HepG2 (cell line): ENCODE measurements around the gene CAMTA1. TPM values are rescaled to one million over a fixed set of nuclear protein-coding genes. Genes with fewer than 3 reads are reported as not detected.

Experiments used
- DPF2 ChIP-seq: sonication (generic); formaldehyde crosslinking; IDR thresholded peaks from 2 replicates; pipeline ENCODE4 v1.4.0; 2020; ENCODE audit warnings: mild to moderate bottlenecking, low read depth, missing genetic modification reagents, borderline replicate concordance
- FOXM1 ChIP-seq: sonication (generic); formaldehyde crosslinking; IDR thresholded peaks from 2 replicates; pipeline ENCODE4 v1.5.0; 2020; ENCODE audit warnings: missing genetic modification reagents
- KDM3A ChIP-seq: IDR thresholded peaks from 2 replicates; pipeline ENCODE4 v1.6.1; 2018; ENCODE audit warnings: low read depth, missing compliant biosample characterization
- KDM4B ChIP-seq: sonication (generic); formaldehyde crosslinking; IDR thresholded peaks from 2 replicates; pipeline ENCODE4 v1.4.0; 2020; ENCODE audit warnings: missing genetic modification reagents
- KIAA2018 ChIP-seq: sonication (generic); formaldehyde crosslinking; IDR thresholded peaks from 2 replicates; pipeline ENCODE4 v1.5.0; 2020; ENCODE audit warnings: mild to moderate bottlenecking, missing genetic modification reagents, borderline replicate concordance
- NCOA2 ChIP-seq: sonication (generic); formaldehyde crosslinking; IDR thresholded peaks from 2 replicates; pipeline ENCODE4 v1.8.0; 2022; ENCODE audit warnings: inconsistent platforms
- NFIB ChIP-seq: sonication (generic); formaldehyde crosslinking; IDR thresholded peaks from 2 replicates; pipeline ENCODE4 v1.9.0; 2021; ENCODE audit warnings: missing genetic modification reagents, mild to moderate bottlenecking, borderline replicate concordance
- NKX3-1 ChIP-seq: sonication (generic); formaldehyde crosslinking; IDR thresholded peaks from 2 replicates; pipeline ENCODE4 v1.5.0; 2020; ENCODE audit warnings: missing genetic modification reagents
- SMYD3 ChIP-seq: sonication (generic); formaldehyde crosslinking; IDR thresholded peaks from 2 replicates; pipeline ENCODE4 v1.8.1; 2023; ENCODE audit warnings: mild to moderate bottlenecking, missing genetic modification reagents
- SNAI1 ChIP-seq: sonication (generic); formaldehyde crosslinking; IDR thresholded peaks from 2 replicates; pipeline ENCODE4 v1.5.0; 2020; ENCODE audit warnings: mild to moderate bottlenecking, missing genetic modification reagents, borderline replicate concordance
- SP4 ChIP-seq: sonication (generic); formaldehyde crosslinking; IDR thresholded peaks from 2 replicates; pipeline ENCODE4 v1.8.1; 2023; ENCODE audit warnings: mild to moderate bottlenecking, missing genetic modification reagents
- SRSF1 ChIP-seq: fragments of 200-400 bp; formaldehyde crosslinking; optimal IDR thresholded peaks from 2 replicates; pipeline ENCODE3; 2017; ENCODE audit warnings: mild to moderate bottlenecking, low read depth, low read length, moderate library complexity
- TCF7 ChIP-seq: sonication (generic); IDR thresholded peaks from 2 replicates; pipeline ENCODE4 v1.6.1; 2016; ENCODE audit warnings: antibody characterized with exemption, low read depth
- U2AF2 ChIP-seq: fragments of 200-400 bp; formaldehyde crosslinking; IDR thresholded peaks from 2 replicates; pipeline ENCODE4 v1.6.1; 2017; ENCODE audit warnings: low read depth, mild to moderate bottlenecking, low read length
- YEATS2 ChIP-seq: sonication (generic); formaldehyde crosslinking; IDR thresholded peaks from 2 replicates; pipeline ENCODE4 v1.4.0; 2020; ENCODE audit warnings: missing genetic modification reagents, borderline replicate concordance
- ZBTB7A ChIP-seq: sonication (generic); formaldehyde crosslinking; IDR thresholded peaks from 2 replicates; pipeline ENCODE4 v1.8.0; 2022; ENCODE audit warnings: mild to moderate bottlenecking, missing genetic modification reagents
- ZNF260 ChIP-seq: sonication (generic); formaldehyde crosslinking; IDR thresholded peaks from 2 replicates; pipeline ENCODE4 v1.4.0; 2020; ENCODE audit warnings: missing genetic modification reagents, low read depth, mild to moderate bottlenecking, borderline replicate concordance
- ZNF282 ChIP-seq: fragments of 450-650 bp; IDR thresholded peaks from 2 replicates; pipeline ENCODE4 v1.6.1; 2018; ENCODE audit not compliant: partially characterized antibody
- ZNF3 ChIP-seq: IDR thresholded peaks from 2 replicates; pipeline ENCODE4 v1.7.0; 2017; ENCODE audit warnings: inconsistent platforms
- ZNF44 ChIP-seq: sonication (generic); formaldehyde crosslinking; IDR thresholded peaks from 2 replicates; pipeline ENCODE4 v1.5.1; 2020; ENCODE audit warnings: mild to moderate bottlenecking, missing genetic modification reagents
- ZNF512 ChIP-seq: sonication (generic); formaldehyde crosslinking; IDR thresholded peaks from 2 replicates; pipeline ENCODE4 v1.4.0; 2020; ENCODE audit warnings: mild to moderate bottlenecking, missing genetic modification reagents
- ZNF773 ChIP-seq: sonication (generic); formaldehyde crosslinking; IDR thresholded peaks from 2 replicates; pipeline ENCODE4 v1.4.0; 2020; ENCODE audit warnings: missing genetic modification reagents, borderline replicate concordance
- polyA plus RNA-seq, 8 experiments: library from polyadenylated mRNA; depleted of rRNA in 3 of 8; stranded (reverse) in 7 of 8; unstranded in 1 of 8; fragments of >200 nt; fragmentation: Illumina TruSeq in 4 of 8; extraction: Trizol in 4 of 8; gene quantifications; 2 replicates each; pipeline versions ENCODE4 v1.2.1 to v1.2.3, GENCODE V29; 2011 to 2016; ENCODE audit warnings: low read depth in 4 of 8, missing spikeins in 1 of 8, mixed read lengths in 1 of 8; ENCODE audit not compliant: insufficient read depth in 1 of 8
- total RNA-seq, 5 experiments: library from RNA; depleted of rRNA; stranded (reverse); fragments of >200 nt; fragmentation: Illumina TruSeq; extraction: Trizol; gene quantifications; 2 replicates each; pipeline ENCODE4 v1.2.3, GENCODE V29; 2016; ENCODE audit warnings: low read depth in 1 of 5

CAMTA1 gene
- total and polyA plus RNA-seq, 2 of the 13 experiments (the other 11 are each of a cell fraction or from before 2014, with no cell fraction given), result 25.0 to 36.4 TPM

GRCh38 chr1:7770997-7771822 is 986.0 kb downstream of the CAMTA1 start, which contains the start of gene VAMP3 (continued):
- TF ChIP-seq KIAA2018 (CRISPR knock-in tag), result no peak
- no peak for TF ChIP-seq SMYD3 (CRISPR knock-in tag)
- no peak for TF ChIP-seq NFIB (CRISPR knock-in tag)
- TF ChIP-seq ZNF512, result no peak
- no peak for TF ChIP-seq FOXM1 (CRISPR knock-in tag)
- TF ChIP-seq NCOA2 (CRISPR knock-in tag), result no peak; the same call in 1 of the 2 replicates
- no peak for TF ChIP-seq KDM4B
- TF ChIP-seq ZNF282, result no peak
- no peak for TF ChIP-seq NKX3-1 (CRISPR knock-in tag)
- no peak for TF ChIP-seq DPF2
- TF ChIP-seq SNAI1 (CRISPR knock-in tag), result no peak
- peak; percentile 66; the same call in 1 of the 2 replicates for TF ChIP-seq ZBTB7A (CRISPR knock-in tag)
- peak; percentile 94 for TF ChIP-seq SP4
- TF ChIP-seq ZNF773 (CRISPR knock-in tag), result no peak
- TF ChIP-seq ZNF44 (CRISPR knock-in tag), result no peak
- TF ChIP-seq ZNF260, result no peak
- TF ChIP-seq U2AF2, result no peak
- TF ChIP-seq ZNF3, result no peak
- no peak for TF ChIP-seq TCF7
- TF ChIP-seq SRSF1, result no peak
- no peak for TF ChIP-seq YEATS2 (CRISPR knock-in tag)
- no peak for TF ChIP-seq KDM3A (CRISPR knock-in tag)
